SK-N-MC (cell line): ENCODE data around the gene KHDRBS1.
"Not testable (repeated sequence)": the region's sequence is repeated elsewhere in the genome, so short reads cannot be mapped to it uniquely, and the experiment has no call there.

Experiments
- DNase-seq: peaks from one replicate; pipeline ENCODE4 v3.0.0-alpha.2; 2011; ENCODE audit warnings: low read depth, low spot score
- H3K27ac ChIP-seq: fragments of 200-600 bp; sonication (generic); 2 replicates; pipeline ENCODE4 v1.5.1; 2016; ENCODE audit warnings: mixed run types
- H3K36me3 ChIP-seq: fragments of 200-600 bp; sonication (generic); 2 replicates; pipeline ENCODE4 v1.6.1; 2017; ENCODE audit warnings: antibody characterized with exemption, low read length, mixed read lengths; ENCODE audit not compliant: insufficient read depth
- H3K4me3 ChIP-seq: fragments of 200-600 bp; sonication (generic); 2 replicates; pipeline ENCODE4 v1.5.1; 2016
- H3K9ac ChIP-seq: fragments of 200-600 bp; sonication (generic); 2 replicates; pipeline ENCODE4 v1.8.0; 2017; ENCODE audit warnings: mixed run types, mixed read lengths; ENCODE audit not compliant: insufficient read length
- H3K9me3 ChIP-seq: fragments of 200-600 bp; sonication (generic); 2 replicates; pipeline ENCODE4 v1.6.1; 2017; ENCODE audit warnings: low read depth, mild to moderate bottlenecking, antibody characterized with exemption, low read length, moderate library complexity, mixed read lengths
- EZH2 ChIP-seq: fragments of 200-600 bp; sonication (generic); IDR thresholded peaks from one replicate; pipeline ENCODE4 v1.6.1; 2017; ENCODE audit warnings: antibody characterized with exemption
- FOXP2 ChIP-seq: optimal IDR thresholded peaks from 2 replicates; pipeline ENCODE3; 2011; ENCODE audit warnings: mild to moderate bottlenecking, moderate library complexity; ENCODE audit not compliant: insufficient read depth; ENCODE audit errors: extremely low read length, control extremely low read depth
- POLR2AphosphoS5 ChIP-seq: IDR thresholded peaks from 2 replicates; pipeline ENCODE4 v1.6.1; 2012; ENCODE audit warnings: mild to moderate bottlenecking, low read depth, low read length, borderline replicate concordance

KHDRBS1 gene

GRCh38 chr1:31984419-31985347 is 29.0 kb upstream of the KHDRBS1 start:
- H3K36me3 ChIP-seq = no peaks in the 10 kb centered on the region
- no peak for TF ChIP-seq FOXP2
- no peak for TF ChIP-seq EZH2
- TF ChIP-seq POLR2AphosphoS5 = no peak
- H3K9me3 ChIP-seq = no peaks in the 10 kb centered on the region
- H3K27ac ChIP-seq = peak overlapping the region; percentile 92
- peak overlapping the region; percentile 72 for H3K9ac ChIP-seq
- DNase-seq = no peak
- H3K4me3 ChIP-seq = peak overlapping the region; percentile 55

DNA sequence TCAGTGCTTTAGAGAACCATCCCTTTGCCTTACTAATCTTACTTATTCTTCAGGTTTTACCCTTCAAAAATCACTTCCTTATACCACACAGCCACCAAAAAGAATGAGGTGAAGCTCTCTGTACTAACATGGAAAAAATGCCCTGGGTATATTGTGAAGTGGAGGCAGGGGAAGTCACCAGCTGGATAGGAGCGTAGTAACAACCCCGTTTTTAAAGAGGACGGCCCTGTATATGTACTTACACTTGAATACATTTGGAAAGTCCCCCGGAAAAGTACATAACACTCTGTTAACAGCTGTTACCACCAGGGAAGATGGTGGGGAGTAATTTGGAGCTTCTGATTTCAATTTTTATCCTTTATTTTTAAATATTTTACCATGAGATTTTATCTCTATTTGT is 28.2 kb upstream of the KHDRBS1 start:
- peak overlapping the region; percentile 55 for H3K4me3 ChIP-seq
- peak overlapping the region; percentile 72 for H3K9ac ChIP-seq
- H3K27ac ChIP-seq = peak overlapping the region; percentile 92

DNA sequence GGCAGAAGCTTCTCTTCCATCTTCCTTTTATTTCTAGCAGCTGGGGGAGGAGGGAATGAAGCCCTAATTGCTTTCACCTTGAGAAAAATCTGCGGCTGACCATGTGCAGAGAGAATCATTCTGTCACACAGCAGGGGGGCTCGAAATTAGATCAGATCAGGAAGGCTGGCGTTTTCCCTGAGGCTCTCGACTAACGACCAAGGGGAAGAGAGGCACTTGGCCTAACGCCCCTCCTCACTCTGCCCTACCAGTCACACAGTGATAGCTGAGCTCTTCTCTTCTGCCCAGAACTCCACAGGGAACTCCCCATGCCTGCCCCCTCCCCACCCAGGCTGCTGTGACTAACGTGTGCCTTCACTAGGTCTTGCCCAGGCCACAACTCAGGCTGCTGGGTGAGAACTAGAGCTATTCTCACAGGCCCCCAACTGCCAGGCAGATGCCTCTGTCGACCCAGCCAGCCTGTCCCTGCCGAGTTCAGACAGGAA is 26.5 kb upstream of the KHDRBS1 start:
- TF ChIP-seq POLR2AphosphoS5 (no peak), EZH2 (no peak), FOXP2 (no peak)
- H3K27ac ChIP-seq = peak overlapping the region; percentile 6; the same call in 1 of the 2 replicates
- H3K36me3 ChIP-seq = no peaks in the 10 kb centered on the region
- no peak for DNase-seq
- peak overlapping the region; percentile 59 for H3K9ac ChIP-seq
- H3K9me3 ChIP-seq = no peaks in the 10 kb centered on the region
- peak overlapping the region; percentile 22; the same call in 1 of the 2 replicates for H3K4me3 ChIP-seq

More for the DNA sequence above, 28.2 kb upstream of the KHDRBS1 start:
- Histone ChIP-seq H3K9me3 (no peaks in the 10 kb centered on the region), H3K36me3 (no peaks in the 10 kb centered on the region)
- no peak for DNase-seq
- TF ChIP-seq FOXP2 = no peak
- no peak for TF ChIP-seq EZH2
- no peak for TF ChIP-seq POLR2AphosphoS5

GRCh38 chr1:31989964-31990363 is 23.7 kb upstream of the KHDRBS1 start:
- Histone ChIP-seq H3K4me3 (no peak overlapping the region), H3K27ac (no peak overlapping the region), H3K36me3 (no peaks in the 10 kb centered on the region), H3K9ac (no peak overlapping the region), H3K9me3 (no peaks in the 10 kb centered on the region)
- no peak for TF ChIP-seq FOXP2
- no peak for TF ChIP-seq POLR2AphosphoS5
- TF ChIP-seq EZH2 = no peak
- no peak for DNase-seq

- Histone ChIP-seq H3K9ac (no peak overlapping the region), H3K27ac (no peak overlapping the region), H3K4me3 (no peak overlapping the region), H3K9me3 (no peaks in the 10 kb centered on the region), H3K36me3 (no peaks in the 10 kb centered on the region)
- no peak for TF ChIP-seq POLR2AphosphoS5
- TF ChIP-seq FOXP2 = no peak
- TF ChIP-seq EZH2 = no peak
- DNase-seq = no peak
Measured at GRCh38 chr1:31991182-31991581, 22.5 kb upstream of the KHDRBS1 start.

DNA sequence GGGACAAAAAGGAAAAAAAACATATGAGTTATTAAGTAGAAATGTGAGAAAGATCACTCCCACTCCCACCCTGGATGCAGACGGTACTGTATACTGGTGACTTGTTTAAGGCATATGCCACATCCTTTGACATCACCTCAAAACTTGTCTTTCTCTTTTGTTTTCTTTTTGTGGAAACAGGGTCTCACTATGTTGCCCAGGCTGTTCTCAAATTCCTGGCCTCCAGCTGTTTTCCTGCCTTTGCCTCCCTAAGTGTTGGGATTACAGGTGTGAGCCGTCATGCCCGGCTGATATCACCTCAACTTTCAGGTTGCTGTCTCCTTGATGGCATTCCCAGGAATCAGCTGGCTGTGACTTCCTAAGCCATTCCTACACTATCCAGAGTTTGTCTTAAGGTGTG is 18.4 kb upstream of the KHDRBS1 start:
- H3K9ac ChIP-seq = no peak overlapping the region
- H3K27ac ChIP-seq = no peak overlapping the region
- H3K4me3 ChIP-seq = no peak overlapping the region
- no peaks in the 10 kb centered on the region for H3K9me3 ChIP-seq
- DNase-seq = no peak
- TF ChIP-seq EZH2 = no peak
- TF ChIP-seq POLR2AphosphoS5 = no peak
- TF ChIP-seq FOXP2 = no peak
- no peaks in the 10 kb centered on the region for H3K36me3 ChIP-seq

DNA sequence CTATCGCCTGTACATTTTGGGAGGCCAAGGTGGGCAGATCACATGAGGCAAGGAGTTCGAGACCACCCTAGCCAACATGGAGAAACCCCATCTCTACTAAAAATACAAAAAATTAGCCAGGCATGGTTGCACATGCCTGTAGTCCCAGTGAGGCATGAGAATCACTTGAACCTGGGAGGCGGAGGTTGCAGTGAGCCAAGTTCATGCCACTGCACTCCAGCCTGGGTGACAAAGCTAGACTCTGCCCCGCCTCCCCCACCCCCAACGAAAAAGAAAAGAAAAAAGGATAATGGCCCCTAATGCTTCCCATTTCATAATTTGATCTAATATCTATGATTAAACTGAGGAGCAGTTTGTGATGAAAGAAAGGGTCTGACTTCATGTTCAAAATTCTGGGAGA is 17.5 kb upstream of the KHDRBS1 start:
- not testable (repeated sequence) for H3K36me3 ChIP-seq, H3K27ac ChIP-seq, H3K9me3 ChIP-seq, H3K4me3 ChIP-seq, DNase-seq, H3K9ac ChIP-seq

DNA sequence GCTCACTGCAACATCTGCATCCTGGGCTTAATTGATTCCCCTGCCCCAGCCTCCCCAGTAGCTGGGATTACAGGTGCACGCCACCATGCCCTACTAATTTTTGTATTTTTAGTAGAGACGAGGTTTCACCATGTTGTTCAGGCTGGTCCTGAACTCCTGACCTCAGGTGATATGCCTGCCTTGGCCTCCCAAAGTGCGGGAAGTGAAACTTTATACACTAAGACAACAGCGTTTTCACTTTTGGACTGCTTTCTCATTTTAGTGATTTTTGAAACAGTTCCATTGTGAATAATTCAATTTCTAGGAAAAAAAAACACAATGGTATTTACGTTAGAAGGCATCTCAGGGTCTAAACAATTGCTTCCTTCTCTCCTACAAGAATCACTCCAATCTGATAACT is 11.8 kb upstream of the KHDRBS1 start:
- Histone ChIP-seq H3K4me3 (no peak overlapping the region), H3K27ac (no peak overlapping the region), H3K36me3 (no peaks in the 10 kb centered on the region), H3K9me3 (no peaks in the 10 kb centered on the region), H3K9ac (no peak overlapping the region)
- no peak for DNase-seq
- TF ChIP-seq EZH2 = no peak
- no peak for TF ChIP-seq FOXP2
- no peak for TF ChIP-seq POLR2AphosphoS5

DNA sequence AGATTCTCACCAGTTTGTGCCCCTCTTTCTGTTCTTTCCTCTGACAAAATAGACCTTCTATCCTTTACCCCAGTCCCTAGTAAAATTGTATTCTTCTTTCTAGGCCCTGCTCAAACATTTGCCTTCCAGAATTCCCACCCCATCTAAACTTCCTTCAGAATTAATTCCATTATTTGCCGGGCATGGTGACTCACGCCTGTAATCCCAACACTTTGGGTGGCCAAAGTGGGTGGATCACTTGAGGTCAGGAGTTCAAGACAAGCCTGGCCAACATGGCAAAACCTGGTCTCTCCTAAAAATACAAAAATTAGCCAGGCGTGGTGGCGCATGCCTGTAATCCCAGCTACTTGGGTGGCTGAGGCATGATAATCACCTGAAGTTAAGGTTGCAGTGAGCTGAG is 11.4 kb upstream of the KHDRBS1 start:
- DNase-seq = not testable (repeated sequence)

More for the DNA sequence above, 11.4 kb upstream of the KHDRBS1 start:
- not testable (repeated sequence) for H3K9me3 ChIP-seq, H3K36me3 ChIP-seq, H3K9ac ChIP-seq, H3K27ac ChIP-seq, H3K4me3 ChIP-seq
